Activated CD8-positive, alpha-beta memory T cell treated with anti-CD3 and anti-CD28 coated beads for 1 hour (primary cell): Measurements from ENCODE around the gene KIF25.
"Not testable (repeated sequence)": the region's sequence is repeated elsewhere in the genome, so short reads cannot be mapped to it uniquely, and the experiment has no call there.

Experiments
- DNase-seq, 2 donors: peaks; one replicate each; pipeline ENCODE4 v3.0.0-alpha.2; 2020; ENCODE audit warnings: low read depth in 1 of 2; ENCODE audit errors: extremely low read depth in 1 of 2

KIF25 gene

DNA sequence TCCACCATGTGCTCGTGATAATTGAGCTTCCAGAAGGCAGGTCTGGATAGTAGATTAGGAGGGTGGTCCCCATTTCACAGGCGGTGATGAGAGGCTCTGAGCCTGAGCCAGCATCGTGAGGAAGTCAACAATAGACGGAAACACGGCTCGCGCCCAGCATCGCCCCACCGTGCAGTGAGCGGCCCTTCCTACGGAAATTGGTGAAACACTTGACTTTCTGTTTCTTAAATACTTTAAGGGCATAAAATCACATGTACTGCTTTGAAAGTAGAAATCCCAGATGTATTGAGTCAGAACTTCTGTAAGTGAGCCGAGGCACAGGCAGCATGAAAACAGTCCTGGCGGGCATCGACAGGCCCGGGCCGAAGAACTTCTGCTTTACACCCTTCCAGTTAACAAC is 4.3 kb upstream of the KIF25 start:
- DNase-seq = no peak

DNA sequence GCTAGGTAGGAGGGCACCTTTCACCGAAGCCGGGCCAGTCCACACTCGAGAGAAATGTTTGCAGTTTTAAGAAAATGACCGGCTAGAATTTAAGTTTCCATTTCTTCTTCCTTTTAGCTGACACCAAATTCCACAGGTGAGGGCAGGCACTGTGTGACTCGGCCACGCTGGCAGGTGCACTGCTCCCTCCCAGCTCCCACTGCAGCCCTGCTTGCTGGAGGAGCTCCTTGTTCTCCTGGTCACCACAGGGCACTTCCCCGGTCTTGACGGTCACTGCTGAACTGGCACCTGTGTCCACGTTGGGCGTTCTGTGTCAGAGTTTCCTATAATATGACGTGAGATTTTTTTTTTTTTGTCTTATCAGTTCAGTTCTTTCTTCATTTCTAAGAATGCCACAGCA is 3.6 kb upstream of the KIF25 start:
- no peak for DNase-seq

GRCh38 chr6:167995302-167995701 is 2.2 kb upstream of the KIF25 start:
- DNase-seq = no peak

- DNase-seq = no peak
These were observed 1.7 kb upstream of the KIF25 start for GRCh38 chr6:167995731-167996151.

DNA sequence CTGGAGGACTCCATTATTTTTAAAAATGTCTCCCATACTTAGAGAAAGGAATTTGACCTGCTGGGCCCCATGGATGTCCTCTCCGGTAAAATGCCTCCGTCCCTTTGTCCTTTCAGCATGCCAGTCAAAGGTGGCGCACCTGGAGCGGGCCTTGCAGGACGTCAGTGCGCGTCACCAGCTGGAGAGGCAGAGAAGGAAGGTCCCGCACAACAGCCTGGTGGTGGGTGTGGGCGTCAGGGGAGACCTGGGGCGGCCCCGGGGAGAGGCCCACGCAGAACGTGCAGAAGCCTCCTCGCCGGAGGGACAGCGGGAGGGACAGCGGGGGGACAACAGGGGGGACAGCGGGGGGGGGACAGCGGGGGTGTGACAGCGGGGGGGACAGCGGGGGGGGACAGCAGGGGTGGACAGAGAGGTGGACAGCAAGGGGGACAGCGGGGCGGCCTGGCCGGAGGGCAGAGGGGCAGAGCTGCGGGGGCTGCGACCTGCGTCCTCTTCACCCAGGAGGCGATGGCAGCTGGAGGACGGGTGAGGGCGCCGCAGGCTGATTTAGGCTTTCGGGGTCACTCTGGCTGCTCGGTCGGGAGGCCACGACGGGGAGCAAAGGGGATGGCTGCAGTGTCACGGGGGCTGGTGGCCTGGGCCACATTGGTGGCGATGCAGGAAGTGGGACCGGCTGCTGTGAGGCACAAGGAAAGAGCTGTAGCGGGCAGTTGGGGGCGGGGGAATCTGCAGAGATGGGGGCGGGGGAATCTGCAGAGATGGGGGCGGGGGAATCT is 859 bp upstream of the KIF25 start:
- DNase-seq = no peak

- no peak for DNase-seq
These were observed 744 bp downstream of the KIF25 start for GRCh38 chr6:167998215-167998614.

DNA sequence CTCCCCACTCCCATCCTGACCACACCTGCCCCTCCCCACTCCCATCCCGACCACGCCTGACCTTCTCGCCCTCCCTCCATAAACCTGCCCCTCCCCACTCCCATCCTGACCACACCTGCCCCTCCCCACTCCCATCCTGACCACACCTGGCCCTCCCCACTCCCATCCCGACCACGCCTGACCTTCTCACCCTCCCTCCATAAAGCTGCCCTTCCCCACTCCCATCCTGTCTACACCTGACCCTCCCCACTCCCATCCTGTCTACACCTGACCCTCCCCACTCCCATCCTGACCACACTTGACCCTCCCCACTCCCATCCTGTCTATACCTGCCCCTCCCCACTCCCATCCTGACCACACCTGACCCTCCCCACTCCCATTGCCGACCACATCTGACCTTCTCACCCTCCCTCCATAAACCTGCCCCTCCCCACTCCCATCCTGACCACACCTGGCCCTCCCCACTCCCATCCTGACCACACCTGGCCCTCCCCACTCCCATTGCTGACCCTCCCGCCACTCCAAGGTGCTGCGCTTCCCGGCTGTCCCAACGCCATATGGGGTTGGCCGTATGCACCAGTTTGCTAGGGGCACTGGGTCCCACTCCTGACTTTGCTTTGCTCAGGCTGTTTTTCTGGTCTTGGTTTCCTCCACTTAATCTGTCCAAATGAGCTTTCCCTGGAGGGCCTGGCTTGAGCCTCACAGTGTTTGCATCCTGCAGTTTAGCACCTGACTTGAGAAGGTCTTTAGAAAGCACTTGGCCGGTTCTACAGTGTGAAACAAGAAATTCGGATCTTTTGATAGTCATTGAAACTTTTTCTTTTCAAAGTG is 2.9 kb downstream of the KIF25 start:
- DNase-seq = no peak

- no peak for DNase-seq
These were observed 3.5 kb downstream of the KIF25 start for GRCh38 chr6:168001029-168001332.

- not testable (repeated sequence) for DNase-seq
These were observed 4.0 kb downstream of the KIF25 start for GRCh38 chr6:168001514-168001913.

- DNase-seq = no peak
These were observed 5.3 kb downstream of the KIF25 start for GRCh38 chr6:168002804-168003203.

- no peak for DNase-seq
These were observed 6.6 kb downstream of the KIF25 start for GRCh38 chr6:168004023-168004422.

GRCh38 chr6:168004945-168005344 is 7.5 kb downstream of the KIF25 start:
- DNase-seq = no peak

GRCh38 chr6:168005796-168006195 is 8.3 kb downstream of the KIF25 start:
- DNase-seq = no peak

GRCh38 chr6:168007592-168008338 is 10.3 kb downstream of the KIF25 start:
- DNase-seq = no peak

GRCh38 chr6:168009331-168009730 is 11.9 kb downstream of the KIF25 start:
- no peak for DNase-seq

- no peak for DNase-seq
These were observed 13.8 kb downstream of the KIF25 start for GRCh38 chr6:168011291-168011690.

GRCh38 chr6:168012431-168013249 is 15.2 kb downstream of the KIF25 start:
- no peak for DNase-seq

- no peak for DNase-seq
These were observed 15.9 kb downstream of the KIF25 start for GRCh38 chr6:168013250-168013915.

DNA sequence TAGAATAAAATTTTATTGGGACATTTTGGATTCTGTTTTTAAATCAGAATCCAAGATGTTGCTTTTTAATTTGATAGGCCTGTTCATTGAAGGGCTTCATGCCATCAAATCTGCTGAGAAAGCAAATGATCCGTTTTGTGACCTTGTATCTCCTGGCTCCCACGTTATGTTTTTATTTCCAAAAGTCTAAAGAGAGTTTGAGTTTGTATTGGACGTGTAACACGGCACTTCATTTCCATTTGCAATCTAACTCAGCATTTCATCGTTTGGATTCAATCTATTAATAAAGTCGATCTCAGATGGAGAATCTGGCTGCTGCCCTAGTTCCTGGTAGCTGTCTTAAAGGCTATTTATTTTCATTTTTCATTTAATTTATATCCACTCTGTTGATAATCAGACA is 17.0 kb downstream of the KIF25 start:
- no peak for DNase-seq

DNA sequence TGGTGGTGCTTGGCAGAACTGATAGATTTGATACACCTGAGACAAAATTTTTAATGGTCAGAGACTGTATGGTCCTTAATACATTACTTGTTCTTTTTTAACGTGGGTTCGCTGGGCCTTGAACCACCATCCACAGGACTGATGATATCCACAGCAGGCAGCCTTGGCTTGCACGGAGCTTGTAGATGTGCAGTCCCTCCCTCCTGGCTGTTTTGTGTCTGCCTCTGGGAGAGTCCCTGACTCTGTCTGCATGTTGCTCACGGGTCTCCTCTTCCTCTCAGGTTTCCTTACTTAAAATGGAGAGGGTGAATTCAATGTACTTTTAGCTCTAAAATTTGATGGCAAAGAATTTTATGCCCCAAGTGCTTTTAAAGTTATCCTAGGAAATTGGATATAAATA is 17.5 kb downstream of the KIF25 start:
- no peak for DNase-seq
